H9 (cell line): ENCODE measurements around the gene LEF1. TPM values are rescaled to one million over a fixed set of nuclear protein-coding genes. Genes with fewer than 3 reads are reported as not detected.
A peak's percentile ranks its signal among the peaks of the same experiment; 100 is the strongest.

Experiments
- DNase-seq: peaks from one replicate; pipeline ENCODE4 v3.0.0-alpha.2; 2017
- H2AFZ ChIP-seq: one replicate; pipeline ENCODE4 v1.6.1; 2013; ENCODE audit warnings: mild to moderate bottlenecking, low read length, control low read depth, moderate library complexity
- H2AK5ac ChIP-seq: 2 replicates; pipeline ENCODE4 v1.6.1; 2013; ENCODE audit warnings: low read length, control low read depth, mixed read lengths; ENCODE audit not compliant: insufficient read length
- H2BK120ac ChIP-seq: one replicate; pipeline ENCODE4 v1.6.1; 2013; ENCODE audit warnings: low read depth, mild to moderate bottlenecking, low read length, control low read depth, inconsistent platforms; ENCODE audit not compliant: poor library complexity, severe bottlenecking
- H2BK12ac ChIP-seq: 2 replicates; pipeline ENCODE4 v1.6.1; 2013; ENCODE audit warnings: low read length, control low read depth, mixed read lengths, low read depth; ENCODE audit not compliant: insufficient read length
- H2BK15ac ChIP-seq: 2 replicates; pipeline ENCODE4 v1.6.1; 2013; ENCODE audit warnings: low read depth, low read length, control low read depth
- H2BK20ac ChIP-seq: one replicate; pipeline ENCODE4 v1.6.1; 2013; ENCODE audit warnings: low read depth, mild to moderate bottlenecking, low read length, control low read depth, inconsistent platforms; ENCODE audit not compliant: poor library complexity, severe bottlenecking
- H2BK5ac ChIP-seq: 2 replicates; pipeline ENCODE4 v1.6.1; 2013; ENCODE audit warnings: low read length, control low read depth, mixed read lengths; ENCODE audit not compliant: insufficient read length
- H3K14ac ChIP-seq: 2 replicates; pipeline ENCODE4 v1.6.1; 2013; ENCODE audit warnings: low read length, control low read depth; ENCODE audit not compliant: insufficient read depth
- H3K18ac ChIP-seq: 2 replicates; pipeline ENCODE4 v1.6.1; 2013; ENCODE audit warnings: low read depth, mild to moderate bottlenecking, mixed read lengths, low read length, control low read depth; ENCODE audit not compliant: insufficient read length
- H3K23ac ChIP-seq: 2 replicates; pipeline ENCODE4 v1.6.1; 2013; ENCODE audit warnings: low read length, control low read depth, mixed read lengths, low read depth; ENCODE audit not compliant: insufficient read length
- H3K23me2 ChIP-seq: 2 replicates; pipeline ENCODE4 v1.6.1; 2013; ENCODE audit warnings: low read depth, mild to moderate bottlenecking, mixed read lengths, low read length, control low read depth; ENCODE audit not compliant: insufficient read length, poor library complexity, severe bottlenecking
- H3K27ac ChIP-seq: 2 replicates; pipeline ENCODE4 v1.5.1; 2013; ENCODE audit warnings: low read length, control low read depth, mixed read lengths, low read depth; ENCODE audit not compliant: insufficient read length
- H3K27me3 ChIP-seq: 2 replicates; pipeline ENCODE4 v1.6.1; 2013; ENCODE audit warnings: low read length, control low read depth, inconsistent platforms; ENCODE audit not compliant: insufficient read depth
- H3K4ac ChIP-seq: 2 replicates; pipeline ENCODE4 v1.6.1; 2013; ENCODE audit warnings: low read depth, mild to moderate bottlenecking, control low read depth, inconsistent platforms, low read length, moderate library complexity
- H3K4me1 ChIP-seq: 2 replicates; pipeline ENCODE4 v1.6.1; 2013; ENCODE audit warnings: low read length, control low read depth, inconsistent platforms; ENCODE audit not compliant: insufficient read depth
- H3K4me2 ChIP-seq: 2 replicates; pipeline ENCODE4 v1.6.1; 2013; ENCODE audit warnings: low read length, control low read depth, mixed read lengths; ENCODE audit not compliant: insufficient read length, insufficient read depth
- H3K56ac ChIP-seq: 2 replicates; pipeline ENCODE4 v1.6.1; 2013; ENCODE audit warnings: low read depth, mild to moderate bottlenecking, mixed read lengths, low read length, control low read depth; ENCODE audit not compliant: insufficient read length
- H3K79me1 ChIP-seq: 2 replicates; pipeline ENCODE4 v1.6.1; 2013; ENCODE audit warnings: low read depth, mild to moderate bottlenecking, moderate library complexity, low read length, control low read depth, inconsistent platforms; ENCODE audit not compliant: insufficient read depth, poor library complexity, severe bottlenecking
- H3K79me2 ChIP-seq: 2 replicates; pipeline ENCODE4 v1.6.1; 2013; ENCODE audit warnings: low read length, control low read depth, inconsistent platforms; ENCODE audit not compliant: insufficient read depth
- H3K9ac ChIP-seq: 2 replicates; pipeline ENCODE4 v1.6.1; 2013; ENCODE audit warnings: low read length, control low read depth, mixed read lengths; ENCODE audit not compliant: insufficient read length; ENCODE audit errors: extremely low read depth
- H3K9me3 ChIP-seq: one replicate; pipeline ENCODE4 v1.6.1; 2013; ENCODE audit warnings: low read depth, low read length, inconsistent platforms; ENCODE audit not compliant: control insufficient read depth
- H3T11ph ChIP-seq: one replicate; pipeline ENCODE4 v1.6.1; 2013; ENCODE audit warnings: mild to moderate bottlenecking, low read length, control low read depth, inconsistent platforms
- H4K20me1 ChIP-seq: one replicate; pipeline ENCODE4 v1.6.1; 2013; ENCODE audit not compliant: control insufficient read depth, insufficient read length, insufficient read depth
- H4K5ac ChIP-seq: 2 replicates; pipeline ENCODE4 v1.6.1; 2013; ENCODE audit warnings: low read depth, mild to moderate bottlenecking, mixed read lengths, low read length, control low read depth; ENCODE audit not compliant: insufficient read length
- H4K8ac ChIP-seq: replicated peaks from 2 replicates; pipeline ENCODE4 v1.6.1; 2013; ENCODE audit warnings: low read length, control low read depth, mixed read lengths, low read depth; ENCODE audit not compliant: insufficient read length
- H4K91ac ChIP-seq: 2 replicates; pipeline ENCODE4 v1.6.1; 2013; ENCODE audit warnings: low read depth, mild to moderate bottlenecking, moderate library complexity, mixed read lengths, low read length, control low read depth; ENCODE audit not compliant: insufficient read length
- H3K27ac Mint-ChIP-seq, 3 experiments: 2 replicates in 2 of 3; 3 replicates in 1 of 3; pipeline ENCODE4 v1.8.0; 2020 to 2021; ENCODE audit warnings: mixed read lengths in 3 of 3, mild to moderate bottlenecking in 1 of 3, moderate library complexity in 1 of 3
- H3K27me3 Mint-ChIP-seq: 2 replicates; pipeline ENCODE4 v1.8.0; 2021; ENCODE audit warnings: low read depth, mild to moderate bottlenecking, moderate library complexity, mixed read lengths
- H3K36me3 Mint-ChIP-seq, 3 experiments: 2 replicates in 2 of 3; 3 replicates in 1 of 3; pipeline ENCODE4 v1.8.0; 2020 to 2021; ENCODE audit warnings: low read depth in 3 of 3, mixed read lengths in 3 of 3; ENCODE audit not compliant: insufficient read depth in 1 of 3
- H3K4me1 Mint-ChIP-seq, 2 experiments: 2 replicates each; pipeline ENCODE4 v1.8.0; 2020; ENCODE audit warnings: mixed read lengths in 2 of 2
- H3K4me3 Mint-ChIP-seq, 2 experiments: 2 replicates in 1 of 2; 3 replicates in 1 of 2; pipeline ENCODE4 v1.8.0; 2020 to 2021; ENCODE audit warnings: mild to moderate bottlenecking in 2 of 2, mixed read lengths in 2 of 2, moderate library complexity in 1 of 2
- H3K9me3 Mint-ChIP-seq, 2 experiments: 2 replicates in 1 of 2; 3 replicates in 1 of 2; pipeline ENCODE4 v1.8.0; 2020; ENCODE audit warnings: mild to moderate bottlenecking in 2 of 2, mixed read lengths in 2 of 2, moderate library complexity in 1 of 2
- WGBS: extraction: QIAGEN DNeasy Blood & Tissue Kit; methylation state at CpG from one replicate; pipeline ENCODE4 v1.1.7; 2013; ENCODE audit warnings: missing lambda C conversion rate, low lambda C conversion rate, mixed read lengths; ENCODE audit not compliant: insufficient read length; ENCODE audit errors: extremely low coverage; 5-methylcytosine and 5-hydroxymethylcytosine counted together
- total RNA-seq: library from RNA; stranded (reverse); gene quantifications from 2 replicates; pipeline ENCODE4 v1.2.1, GENCODE V29; 2021
- TF ChIP-seq, protein P1 (sequence below): fragments of 200-600 bp; sonication (generic); conservative IDR thresholded peaks from 3 replicates; pipeline ENCODE4 v1.8.0; 2021; ENCODE audit warnings: antibody characterized with exemption, mild to moderate bottlenecking

LEF1 gene
- total RNA-seq, 1 experiment from 2014 or later, result 2.5 TPM

DNA sequence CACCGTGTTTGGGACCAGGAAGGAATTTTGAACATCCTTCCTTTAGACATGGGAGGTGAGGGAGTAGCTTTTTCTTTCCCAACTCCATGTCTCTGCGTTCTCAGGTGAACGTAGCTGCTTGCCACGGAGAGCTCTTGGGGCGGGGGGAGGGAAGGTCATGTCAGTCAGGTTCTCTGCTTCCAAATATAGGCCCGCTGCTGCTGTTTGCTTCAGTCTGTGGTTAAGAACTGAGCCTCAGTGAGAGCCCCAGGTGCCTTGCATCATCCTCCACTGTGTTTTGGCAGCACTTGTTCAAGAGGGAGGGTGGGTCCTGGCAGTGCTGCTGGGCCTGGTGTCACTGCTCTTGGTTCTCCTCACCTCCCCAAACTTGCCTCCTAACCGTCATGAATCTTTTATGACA lies 132.5 kb downstream of the LEF1 start:
- TF ChIP-seq, protein P1, sequence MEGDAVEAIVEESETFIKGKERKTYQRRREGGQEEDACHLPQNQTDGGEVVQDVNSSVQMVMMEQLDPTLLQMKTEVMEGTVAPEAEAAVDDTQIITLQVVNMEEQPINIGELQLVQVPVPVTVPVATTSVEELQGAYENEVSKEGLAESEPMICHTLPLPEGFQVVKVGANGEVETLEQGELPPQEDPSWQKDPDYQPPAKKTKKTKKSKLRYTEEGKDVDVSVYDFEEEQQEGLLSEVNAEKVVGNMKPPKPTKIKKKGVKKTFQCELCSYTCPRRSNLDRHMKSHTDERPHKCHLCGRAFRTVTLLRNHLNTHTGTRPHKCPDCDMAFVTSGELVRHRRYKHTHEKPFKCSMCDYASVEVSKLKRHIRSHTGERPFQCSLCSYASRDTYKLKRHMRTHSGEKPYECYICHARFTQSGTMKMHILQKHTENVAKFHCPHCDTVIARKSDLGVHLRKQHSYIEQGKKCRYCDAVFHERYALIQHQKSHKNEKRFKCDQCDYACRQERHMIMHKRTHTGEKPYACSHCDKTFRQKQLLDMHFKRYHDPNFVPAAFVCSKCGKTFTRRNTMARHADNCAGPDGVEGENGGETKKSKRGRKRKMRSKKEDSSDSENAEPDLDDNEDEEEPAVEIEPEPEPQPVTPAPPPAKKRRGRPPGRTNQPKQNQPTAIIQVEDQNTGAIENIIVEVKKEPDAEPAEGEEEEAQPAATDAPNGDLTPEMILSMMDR, result no peak
- Histone ChIP-seq H3K4me2 (no peak overlapping the region), H3K14ac (no peak overlapping the region), H3K79me1 (no peaks in the 10 kb centered on the region), H3T11ph (no peak overlapping the region), H3K23me2 (no peaks in the 10 kb centered on the region), H2BK12ac (no peak overlapping the region), H4K5ac (no peak overlapping the region), H3K4me1 (no peaks in the 10 kb centered on the region), H3K79me2 (no peaks in the 10 kb centered on the region), H3K9ac (no peak overlapping the region), H4K8ac (no peak overlapping the region), H2BK20ac (peak overlapping the region; percentile 7), H4K91ac (no peak overlapping the region), H2BK5ac (no peak overlapping the region), H3K27me3 (no peaks in the 10 kb centered on the region), H2AK5ac (no peak overlapping the region), H2BK120ac (no peak overlapping the region), H2BK15ac (no peak overlapping the region), H3K56ac (no peak overlapping the region), H3K27ac (no peak overlapping the region), H3K9me3 (no peaks in the 10 kb centered on the region), H3K18ac (no peak overlapping the region), H3K4ac (no peak overlapping the region), H4K20me1 (no peaks in the 10 kb centered on the region), H2AFZ (no peak overlapping the region), H3K23ac (no peak overlapping the region)
- Mint-ChIP-seq H3K36me3 (peaks cover 10 to 20% (median 20%) of the 10 kb centered on the region in 3 experiments), H3K4me1 (no peaks in the 10 kb centered on the region), H3K27me3 (no peaks in the 10 kb centered on the region), H3K4me3 (no peak overlapping the region), H3K9me3 (no peaks in the 10 kb centered on the region), H3K27ac (peak overlapping the region in 2 of 3 experiments; percentile 44 to 89; a peak in 3 of 7 replicates)
- DNase-seq, result no peak
- WGBS, result no CpG with 5 or more reads among the region's 7 CpGs
